HepG2 (cell line): ENCODE measurements around the gene PMM2. TPM values are rescaled to one million over a fixed set of nuclear protein-coding genes. Genes with fewer than 3 reads are reported as not detected.
A peak's percentile ranks its signal among the peaks of the same experiment; 100 is the strongest.

Experiments
- BCL6 ChIP-seq: IDR thresholded peaks from 2 replicates; pipeline ENCODE4 v1.6.1; 2016; ENCODE audit warnings: missing genetic modification reagents, missing compliant biosample characterization
- CREM ChIP-seq, 2 experiments: sonication (generic) in 1 of 2; formaldehyde crosslinking in 1 of 2; IDR thresholded peaks; 2 replicates each; pipeline versions ENCODE4 v1.4.0 to v1.6.1; 2016 to 2020; ENCODE audit warnings: antibody characterized with exemption in 1 of 2, mild to moderate bottlenecking in 1 of 2, missing genetic modification reagents in 1 of 2
- DMAP1 ChIP-seq: IDR thresholded peaks from 2 replicates; pipeline ENCODE4 v1.6.1; 2016
- DR1 ChIP-seq: sonication (generic); formaldehyde crosslinking; IDR thresholded peaks from 2 replicates; pipeline ENCODE4 v1.8.0; 2021; ENCODE audit warnings: mild to moderate bottlenecking, missing genetic modification reagents, inconsistent platforms
- JUND ChIP-seq: sonication (generic); formaldehyde crosslinking; IDR thresholded peaks from 2 replicates; pipeline ENCODE4 v1.8.0; 2022; ENCODE audit warnings: mild to moderate bottlenecking, missing genetic modification reagents
- MAFK ChIP-seq, 2 experiments: IDR thresholded peaks in 1 of 2; conservative IDR thresholded peaks in 1 of 2; 2 replicates each; pipeline ENCODE4 v1.6.1; 2011; ENCODE audit warnings: improper control_type of control experiment in 2 of 2, low read length in 2 of 2
- RARA ChIP-seq: IDR thresholded peaks from 2 replicates; pipeline ENCODE4 v1.6.1; 2016; ENCODE audit warnings: missing genetic modification reagents, missing compliant biosample characterization
- ZBTB7B ChIP-seq: sonication (generic); formaldehyde crosslinking; IDR thresholded peaks from 2 replicates; pipeline ENCODE4 v1.4.0; 2020; ENCODE audit warnings: missing genetic modification reagents
- ZNF232 ChIP-seq: sonication (generic); formaldehyde crosslinking; IDR thresholded peaks from 2 replicates; pipeline ENCODE4 v1.4.0; 2020; ENCODE audit warnings: missing genetic modification reagents, borderline replicate concordance
- ZNF569 ChIP-seq: sonication (generic); formaldehyde crosslinking; IDR thresholded peaks from 2 replicates; pipeline ENCODE4 v1.5.0; 2020; ENCODE audit warnings: mild to moderate bottlenecking, missing genetic modification reagents, moderate library complexity, borderline replicate concordance
- ZNF724P ChIP-seq: sonication (generic); formaldehyde crosslinking; IDR thresholded peaks from 2 replicates; pipeline ENCODE4 v1.8.0; 2022; ENCODE audit warnings: missing genetic modification reagents, borderline replicate concordance
- polyA plus RNA-seq, 8 experiments: library from polyadenylated mRNA; depleted of rRNA in 3 of 8; stranded (reverse) in 7 of 8; unstranded in 1 of 8; fragments of >200 nt; fragmentation: Illumina TruSeq in 4 of 8; extraction: Trizol in 4 of 8; gene quantifications; 2 replicates each; pipeline versions ENCODE4 v1.2.1 to v1.2.3, GENCODE V29; 2011 to 2016; ENCODE audit warnings: low read depth in 4 of 8, missing spikeins in 1 of 8, mixed read lengths in 1 of 8; ENCODE audit not compliant: insufficient read depth in 1 of 8
- total RNA-seq, 5 experiments: library from RNA; depleted of rRNA; stranded (reverse); fragments of >200 nt; fragmentation: Illumina TruSeq; extraction: Trizol; gene quantifications; 2 replicates each; pipeline ENCODE4 v1.2.3, GENCODE V29; 2016; ENCODE audit warnings: low read depth in 1 of 5
- TF ChIP-seq, protein P1 (sequence below): IDR thresholded peaks from 2 replicates; pipeline ENCODE4 v1.6.1; 2016; ENCODE audit warnings: low read depth, missing genetic modification reagents, missing compliant biosample characterization
- TF ChIP-seq, protein P2 (sequence below): sonication (generic); formaldehyde crosslinking; IDR thresholded peaks from 2 replicates; pipeline ENCODE4 v1.5.1; 2020; ENCODE audit warnings: missing genetic modification reagents, mild to moderate bottlenecking, borderline replicate concordance
- TF ChIP-seq, protein P3 (sequence below): sonication (generic); formaldehyde crosslinking; IDR thresholded peaks from 2 replicates; pipeline ENCODE4 v1.4.0; 2020; ENCODE audit warnings: low read depth, missing genetic modification reagents
- TF ChIP-seq, protein P4 (sequence below): sonication (generic); formaldehyde crosslinking; IDR thresholded peaks from 2 replicates; pipeline ENCODE4 v1.5.0; 2020; ENCODE audit warnings: missing genetic modification reagents
- TF ChIP-seq, protein P5 (sequence below): sonication (generic); formaldehyde crosslinking; IDR thresholded peaks from 2 replicates; pipeline ENCODE4 v1.4.0; 2020; ENCODE audit warnings: mild to moderate bottlenecking, missing genetic modification reagents

Gene PMM2
- total and polyA plus RNA-seq, 2 of the 13 experiments (the other 11 are each of a cell fraction or from before 2014, with no cell fraction given): 52.2 to 93.7 TPM

DNA sequence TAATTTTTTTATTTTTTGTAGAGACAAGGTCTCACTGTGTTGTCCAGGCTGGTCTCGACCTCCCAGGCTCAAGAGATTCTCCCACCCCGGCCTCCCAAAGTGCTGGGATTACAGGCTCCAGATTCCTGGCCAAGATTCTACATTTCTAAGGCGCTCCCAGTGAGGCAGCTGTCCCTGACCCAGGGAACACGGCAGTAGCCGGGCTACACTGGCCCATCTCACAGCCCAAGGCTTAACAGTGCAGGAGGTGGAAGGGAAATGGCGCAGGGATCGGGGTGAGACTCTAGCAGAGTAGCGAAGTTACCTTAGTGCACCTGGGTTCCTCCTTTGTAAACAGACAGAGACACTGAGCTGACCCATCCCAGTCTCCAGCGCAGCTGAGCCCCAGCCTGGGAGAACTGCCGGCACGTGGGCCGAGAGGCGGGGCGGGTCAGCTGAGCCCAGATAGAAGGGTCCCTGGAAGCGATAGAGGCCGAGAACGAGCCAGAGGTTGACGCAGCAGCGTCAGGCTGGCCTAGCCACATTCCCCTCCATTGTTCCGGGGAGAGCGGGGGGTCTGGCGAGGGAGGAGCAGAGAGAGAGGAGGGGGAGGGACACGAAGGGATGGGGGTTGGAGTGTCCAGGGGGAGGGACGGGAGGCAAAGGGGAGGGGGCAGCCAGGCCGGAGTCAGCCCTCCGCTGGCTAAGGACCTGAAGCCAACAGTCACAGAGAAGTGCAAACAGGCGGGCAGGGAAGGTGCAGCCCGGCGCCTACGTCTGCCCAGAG lies 68.7 kb downstream of the PMM2 start (continued):
- TF ChIP-seq, protein P1, sequence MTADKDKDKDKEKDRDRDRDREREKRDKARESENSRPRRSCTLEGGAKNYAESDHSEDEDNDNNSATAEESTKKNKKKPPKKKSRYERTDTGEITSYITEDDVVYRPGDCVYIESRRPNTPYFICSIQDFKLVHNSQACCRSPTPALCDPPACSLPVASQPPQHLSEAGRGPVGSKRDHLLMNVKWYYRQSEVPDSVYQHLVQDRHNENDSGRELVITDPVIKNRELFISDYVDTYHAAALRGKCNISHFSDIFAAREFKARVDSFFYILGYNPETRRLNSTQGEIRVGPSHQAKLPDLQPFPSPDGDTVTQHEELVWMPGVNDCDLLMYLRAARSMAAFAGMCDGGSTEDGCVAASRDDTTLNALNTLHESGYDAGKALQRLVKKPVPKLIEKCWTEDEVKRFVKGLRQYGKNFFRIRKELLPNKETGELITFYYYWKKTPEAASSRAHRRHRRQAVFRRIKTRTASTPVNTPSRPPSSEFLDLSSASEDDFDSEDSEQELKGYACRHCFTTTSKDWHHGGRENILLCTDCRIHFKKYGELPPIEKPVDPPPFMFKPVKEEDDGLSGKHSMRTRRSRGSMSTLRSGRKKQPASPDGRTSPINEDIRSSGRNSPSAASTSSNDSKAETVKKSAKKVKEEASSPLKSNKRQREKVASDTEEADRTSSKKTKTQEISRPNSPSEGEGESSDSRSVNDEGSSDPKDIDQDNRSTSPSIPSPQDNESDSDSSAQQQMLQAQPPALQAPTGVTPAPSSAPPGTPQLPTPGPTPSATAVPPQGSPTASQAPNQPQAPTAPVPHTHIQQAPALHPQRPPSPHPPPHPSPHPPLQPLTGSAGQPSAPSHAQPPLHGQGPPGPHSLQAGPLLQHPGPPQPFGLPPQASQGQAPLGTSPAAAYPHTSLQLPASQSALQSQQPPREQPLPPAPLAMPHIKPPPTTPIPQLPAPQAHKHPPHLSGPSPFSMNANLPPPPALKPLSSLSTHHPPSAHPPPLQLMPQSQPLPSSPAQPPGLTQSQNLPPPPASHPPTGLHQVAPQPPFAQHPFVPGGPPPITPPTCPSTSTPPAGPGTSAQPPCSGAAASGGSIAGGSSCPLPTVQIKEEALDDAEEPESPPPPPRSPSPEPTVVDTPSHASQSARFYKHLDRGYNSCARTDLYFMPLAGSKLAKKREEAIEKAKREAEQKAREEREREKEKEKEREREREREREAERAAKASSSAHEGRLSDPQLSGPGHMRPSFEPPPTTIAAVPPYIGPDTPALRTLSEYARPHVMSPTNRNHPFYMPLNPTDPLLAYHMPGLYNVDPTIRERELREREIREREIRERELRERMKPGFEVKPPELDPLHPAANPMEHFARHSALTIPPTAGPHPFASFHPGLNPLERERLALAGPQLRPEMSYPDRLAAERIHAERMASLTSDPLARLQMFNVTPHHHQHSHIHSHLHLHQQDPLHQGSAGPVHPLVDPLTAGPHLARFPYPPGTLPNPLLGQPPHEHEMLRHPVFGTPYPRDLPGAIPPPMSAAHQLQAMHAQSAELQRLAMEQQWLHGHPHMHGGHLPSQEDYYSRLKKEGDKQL: 0 out of 2 replicates have a peak, but pooled peaks have one; percentile 28
- TF ChIP-seq DMAP1 (peak; percentile 69; the same call in 1 of the 2 replicates), BCL6 (CRISPR knock-in tag) (peak; percentile 57; the same call in 1 of the 2 replicates), RARA (CRISPR knock-in tag) (peak; percentile 69), ZBTB7B (peak; percentile 85), ZNF232 (CRISPR knock-in tag) (peak; percentile 3; the same call in 1 of the 2 replicates), DR1 (CRISPR knock-in tag) (no peak), ZNF724P (CRISPR knock-in tag) (peak; percentile 79; the same call in 1 of the 2 replicates), CREM (IDR thresholded peaks at IDR 0.05) (peak; percentile 26; the same call in 1 of the 2 replicates), CREM (CRISPR knock-in tag; IDR thresholded peaks at IDR 0.05) (no peak), ZNF569 (CRISPR knock-in tag) (no peak), MAFK (conservative IDR thresholded peaks at IDR 0.05 in 1 of 2, IDR thresholded peaks at IDR 0.05 in 1 of 2; ENCODE audit: low read length in 2 of 2) (no peak), JUND (no peak)
- TF ChIP-seq, protein P2, sequence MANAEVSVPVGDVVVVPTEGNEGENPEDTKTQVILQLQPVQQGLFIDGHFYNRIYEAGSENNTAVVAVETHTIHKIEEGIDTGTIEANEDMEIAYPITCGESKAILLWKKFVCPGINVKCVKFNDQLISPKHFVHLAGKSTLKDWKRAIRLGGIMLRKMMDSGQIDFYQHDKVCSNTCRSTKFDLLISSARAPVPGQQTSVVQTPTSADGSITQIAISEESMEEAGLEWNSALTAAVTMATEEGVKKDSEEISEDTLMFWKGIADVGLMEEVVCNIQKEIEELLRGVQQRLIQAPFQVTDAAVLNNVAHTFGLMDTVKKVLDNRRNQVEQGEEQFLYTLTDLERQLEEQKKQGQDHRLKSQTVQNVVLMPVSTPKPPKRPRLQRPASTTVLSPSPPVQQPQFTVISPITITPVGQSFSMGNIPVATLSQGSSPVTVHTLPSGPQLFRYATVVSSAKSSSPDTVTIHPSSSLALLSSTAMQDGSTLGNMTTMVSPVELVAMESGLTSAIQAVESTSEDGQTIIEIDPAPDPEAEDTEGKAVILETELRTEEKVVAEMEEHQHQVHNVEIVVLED: peak; percentile 52; the same call in 1 of the 2 replicates
- TF ChIP-seq, protein P3, sequence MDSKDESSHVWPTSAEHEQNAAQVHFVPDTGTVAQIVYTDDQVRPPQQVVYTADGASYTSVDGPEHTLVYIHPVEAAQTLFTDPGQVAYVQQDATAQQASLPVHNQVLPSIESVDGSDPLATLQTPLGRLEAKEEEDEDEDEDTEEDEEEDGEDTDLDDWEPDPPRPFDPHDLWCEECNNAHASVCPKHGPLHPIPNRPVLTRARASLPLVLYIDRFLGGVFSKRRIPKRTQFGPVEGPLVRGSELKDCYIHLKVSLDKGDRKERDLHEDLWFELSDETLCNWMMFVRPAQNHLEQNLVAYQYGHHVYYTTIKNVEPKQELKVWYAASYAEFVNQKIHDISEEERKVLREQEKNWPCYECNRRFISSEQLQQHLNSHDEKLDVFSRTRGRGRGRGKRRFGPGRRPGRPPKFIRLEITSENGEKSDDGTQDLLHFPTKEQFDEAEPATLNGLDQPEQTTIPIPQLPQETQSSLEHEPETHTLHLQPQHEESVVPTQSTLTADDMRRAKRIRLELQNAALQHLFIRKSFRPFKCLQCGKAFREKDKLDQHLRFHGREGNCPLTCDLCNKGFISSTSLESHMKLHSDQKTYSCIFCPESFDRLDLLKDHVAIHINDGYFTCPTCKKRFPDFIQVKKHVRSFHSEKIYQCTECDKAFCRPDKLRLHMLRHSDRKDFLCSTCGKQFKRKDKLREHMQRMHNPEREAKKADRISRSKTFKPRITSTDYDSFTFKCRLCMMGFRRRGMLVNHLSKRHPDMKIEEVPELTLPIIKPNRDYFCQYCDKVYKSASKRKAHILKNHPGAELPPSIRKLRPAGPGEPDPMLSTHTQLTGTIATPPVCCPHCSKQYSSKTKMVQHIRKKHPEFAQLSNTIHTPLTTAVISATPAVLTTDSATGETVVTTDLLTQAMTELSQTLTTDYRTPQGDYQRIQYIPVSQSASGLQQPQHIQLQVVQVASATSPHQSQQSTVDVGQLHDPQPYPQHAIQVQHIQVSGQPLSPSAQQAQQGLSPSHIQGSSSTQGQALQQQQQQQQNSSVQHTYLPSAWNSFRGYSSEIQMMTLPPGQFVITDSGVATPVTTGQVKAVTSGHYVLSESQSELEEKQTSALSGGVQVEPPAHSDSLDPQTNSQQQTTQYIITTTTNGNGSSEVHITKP: 0 out of 2 replicates have a peak, but pooled peaks have one; percentile 55
- TF ChIP-seq, protein P4, sequence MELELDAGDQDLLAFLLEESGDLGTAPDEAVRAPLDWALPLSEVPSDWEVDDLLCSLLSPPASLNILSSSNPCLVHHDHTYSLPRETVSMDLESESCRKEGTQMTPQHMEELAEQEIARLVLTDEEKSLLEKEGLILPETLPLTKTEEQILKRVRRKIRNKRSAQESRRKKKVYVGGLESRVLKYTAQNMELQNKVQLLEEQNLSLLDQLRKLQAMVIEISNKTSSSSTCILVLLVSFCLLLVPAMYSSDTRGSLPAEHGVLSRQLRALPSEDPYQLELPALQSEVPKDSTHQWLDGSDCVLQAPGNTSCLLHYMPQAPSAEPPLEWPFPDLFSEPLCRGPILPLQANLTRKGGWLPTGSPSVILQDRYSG: no peak
- TF ChIP-seq, protein P5, sequence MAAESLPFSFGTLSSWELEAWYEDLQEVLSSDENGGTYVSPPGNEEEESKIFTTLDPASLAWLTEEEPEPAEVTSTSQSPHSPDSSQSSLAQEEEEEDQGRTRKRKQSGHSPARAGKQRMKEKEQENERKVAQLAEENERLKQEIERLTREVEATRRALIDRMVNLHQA (CRISPR knock-in tag): no peak
